Thyroid gland (tissue), 4 donors: ENCODE data around the gene CHAF1A.

Experiments
- POLR2A ChIP-seq, 2 donors: fragments of 450-650 bp; IDR thresholded peaks; one replicate each; pipeline ENCODE4 v1.6.1; 2017; ENCODE audit warnings: antibody characterized with exemption in 2 of 2, mild to moderate bottlenecking in 2 of 2, moderate library complexity in 1 of 2
- TF ChIP-seq, protein P1 (sequence below), 6 experiments: fragments of 200-600 bp in 3 of 6; fragments of 450-650 bp in 3 of 6; sonication (generic) in 3 of 6; IDR thresholded peaks; one replicate each; pipeline ENCODE4 v1.5.1; 2016 to 2019; ENCODE audit warnings: antibody characterized with exemption in 6 of 6, mild to moderate bottlenecking in 2 of 6, inconsistent platforms in 1 of 6, moderate library complexity in 1 of 6

- TF ChIP-seq POLR2A (IDR thresholded peaks at IDR 0.05) = no peak
- TF ChIP-seq, protein P1, sequence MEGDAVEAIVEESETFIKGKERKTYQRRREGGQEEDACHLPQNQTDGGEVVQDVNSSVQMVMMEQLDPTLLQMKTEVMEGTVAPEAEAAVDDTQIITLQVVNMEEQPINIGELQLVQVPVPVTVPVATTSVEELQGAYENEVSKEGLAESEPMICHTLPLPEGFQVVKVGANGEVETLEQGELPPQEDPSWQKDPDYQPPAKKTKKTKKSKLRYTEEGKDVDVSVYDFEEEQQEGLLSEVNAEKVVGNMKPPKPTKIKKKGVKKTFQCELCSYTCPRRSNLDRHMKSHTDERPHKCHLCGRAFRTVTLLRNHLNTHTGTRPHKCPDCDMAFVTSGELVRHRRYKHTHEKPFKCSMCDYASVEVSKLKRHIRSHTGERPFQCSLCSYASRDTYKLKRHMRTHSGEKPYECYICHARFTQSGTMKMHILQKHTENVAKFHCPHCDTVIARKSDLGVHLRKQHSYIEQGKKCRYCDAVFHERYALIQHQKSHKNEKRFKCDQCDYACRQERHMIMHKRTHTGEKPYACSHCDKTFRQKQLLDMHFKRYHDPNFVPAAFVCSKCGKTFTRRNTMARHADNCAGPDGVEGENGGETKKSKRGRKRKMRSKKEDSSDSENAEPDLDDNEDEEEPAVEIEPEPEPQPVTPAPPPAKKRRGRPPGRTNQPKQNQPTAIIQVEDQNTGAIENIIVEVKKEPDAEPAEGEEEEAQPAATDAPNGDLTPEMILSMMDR (IDR thresholded peaks at IDR 0.05) = no peak
These were observed 4.2 kb downstream of the CHAF1A start for GRCh38 chr19:4406626-4407025.
